T-helper 17 cell (primary cell): ENCODE results near the gene KIRREL3. TPM values are rescaled to one million over a fixed set of nuclear protein-coding genes. Genes with fewer than 3 reads are reported as not detected.

Experiments used
- ATAC-seq: fragments of 150-1000 bp; cut with Tn5 transposase; 2 replicates; pipeline ENCODE4 v1.10.0; 2021; ENCODE audit warnings: mild to moderate bottlenecking, moderate library complexity
- DNase-seq, 3 donors: peaks; one replicate each; pipeline versions ENCODE4 v3.0.0 to v3.0.0-alpha.2; 2020 to 2021
- H3K9me3 ChIP-seq: one replicate; pipeline ENCODE4 v1.7.0; 2013; ENCODE audit warnings: low read length, mild to moderate bottlenecking; ENCODE audit not compliant: control insufficient read depth, poor library complexity, severe bottlenecking
- H3K27ac Mint-ChIP-seq: one replicate; pipeline ENCODE4 v1.8.0; 2022; ENCODE audit warnings: mild to moderate bottlenecking, moderate library complexity, mixed read lengths
- H3K27me3 Mint-ChIP-seq: one replicate; pipeline ENCODE4 v1.8.0; 2022; ENCODE audit warnings: mixed read lengths
- H3K36me3 Mint-ChIP-seq: one replicate; pipeline ENCODE4 v1.8.0; 2022; ENCODE audit warnings: low read depth, mixed read lengths
- H3K4me1 Mint-ChIP-seq: one replicate; pipeline ENCODE4 v1.8.0; 2022; ENCODE audit warnings: mild to moderate bottlenecking, mixed read lengths
- H3K4me3 Mint-ChIP-seq: one replicate; pipeline ENCODE4 v1.8.0; 2022; ENCODE audit warnings: mild to moderate bottlenecking, moderate library complexity, mixed read lengths
- total RNA-seq, 4 donors: library from RNA in 2 of 4; stranded (reverse) in 2 of 4; gene quantifications; one replicate each; pipeline ENCODE4 v1.2.3 and lab custom pipeline; 2022 to 2026

Gene KIRREL3
- total RNA-seq, 2 donors from 2014 or later, result not detected

- Mint-ChIP-seq H3K4me3 (no peak overlapping the region), H3K4me1 (peaks cover 9% of the 10 kb centered on the region), H3K27ac (no peak overlapping the region), H3K27me3 (peaks cover 12% of the 10 kb centered on the region), H3K36me3 (peaks cover 3% of the 10 kb centered on the region)
- ATAC-seq (no peak), DNase-seq (no peak)
- no peaks in the 10 kb centered on the region for H3K9me3 ChIP-seq
Measured at GRCh38 chr11:126421271-126421671, 579.3 kb downstream of the KIRREL3 start.

GRCh38 chr11:126420698-126421256 lies 579.8 kb downstream of the KIRREL3 start:
- DNase-seq (no peak), ATAC-seq (no peak)
- Mint-ChIP-seq H3K27me3 (peaks cover 12% of the 10 kb centered on the region), H3K4me1 (peaks cover 12% of the 10 kb centered on the region), H3K4me3 (no peak overlapping the region), H3K27ac (no peak overlapping the region), H3K36me3 (peaks cover 3% of the 10 kb centered on the region)
- H3K9me3 ChIP-seq, result no peaks in the 10 kb centered on the region

- peaks cover 11% of the 10 kb centered on the region for H3K27me3 Mint-ChIP-seq
Measured at GRCh38 chr11:126419801-126420697, 580.5 kb downstream of the KIRREL3 start.

GRCh38 chr11:126418887-126419286 lies 581.7 kb downstream of the KIRREL3 start:
- no peaks in the 10 kb centered on the region for H3K9me3 ChIP-seq
- H3K4me3 Mint-ChIP-seq, result no peak overlapping the region
- no peak for ATAC-seq
- H3K27ac Mint-ChIP-seq, result no peak overlapping the region
- H3K36me3 Mint-ChIP-seq, result no peaks in the 10 kb centered on the region
- peaks cover 5% of the 10 kb centered on the region for H3K27me3 Mint-ChIP-seq
- DNase-seq, result no peak
- H3K4me1 Mint-ChIP-seq, result peaks cover 8% of the 10 kb centered on the region

More at GRCh38 chr11:126419801-126420697, 580.5 kb downstream of the KIRREL3 start:
- H3K9me3 ChIP-seq, result no peaks in the 10 kb centered on the region
- no peak overlapping the region for H3K27ac Mint-ChIP-seq
- no peak overlapping the region for H3K4me3 Mint-ChIP-seq
- DNase-seq (no peak), ATAC-seq (no peak)
- peaks cover 3% of the 10 kb centered on the region for H3K36me3 Mint-ChIP-seq
- peaks cover 11% of the 10 kb centered on the region for H3K4me1 Mint-ChIP-seq

- ATAC-seq (no peak), DNase-seq (no peak)
- peaks cover 8% of the 10 kb centered on the region for H3K4me1 Mint-ChIP-seq
- peak overlapping the region; percentile 8 for H3K27ac Mint-ChIP-seq
- peak overlapping the region; percentile 75 for H3K4me3 Mint-ChIP-seq
- H3K27me3 Mint-ChIP-seq, result no peaks in the 10 kb centered on the region
- H3K9me3 ChIP-seq, result no peaks in the 10 kb centered on the region
- no peaks in the 10 kb centered on the region for H3K36me3 Mint-ChIP-seq
Measured at GRCh38 chr11:126417091-126417862, 583.3 kb downstream of the KIRREL3 start.

- H3K4me1 Mint-ChIP-seq, result peaks cover 12% of the 10 kb centered on the region
- H3K27ac Mint-ChIP-seq, result no peak overlapping the region
- no peaks in the 10 kb centered on the region for H3K27me3 Mint-ChIP-seq
- peaks cover 3% of the 10 kb centered on the region for H3K36me3 Mint-ChIP-seq
- H3K9me3 ChIP-seq, result no peaks in the 10 kb centered on the region
- peak; percentile 32 to 45 (median 33) for DNase-seq
- peak; percentile 92 for ATAC-seq
- peak overlapping the region; percentile 75 for H3K4me3 Mint-ChIP-seq
Measured at GRCh38 chr11:126416542-126417090, 584.0 kb downstream of the KIRREL3 start.

- DNase-seq (no peak), ATAC-seq (no peak)
- no peaks in the 10 kb centered on the region for H3K27me3 Mint-ChIP-seq
- H3K9me3 ChIP-seq, result no peaks in the 10 kb centered on the region
- H3K4me1 Mint-ChIP-seq, result peaks cover 12% of the 10 kb centered on the region
- H3K36me3 Mint-ChIP-seq, result peaks cover 3% of the 10 kb centered on the region
- H3K27ac Mint-ChIP-seq, result no peak overlapping the region
- H3K4me3 Mint-ChIP-seq, result peak overlapping the region; percentile 63
Measured at GRCh38 chr11:126415669-126416420, 584.7 kb downstream of the KIRREL3 start.

- DNase-seq (no peak), ATAC-seq (no peak)
- H3K9me3 ChIP-seq, result no peaks in the 10 kb centered on the region
- H3K27ac Mint-ChIP-seq, result no peak overlapping the region
- H3K27me3 Mint-ChIP-seq, result no peaks in the 10 kb centered on the region
- H3K4me1 Mint-ChIP-seq, result peaks cover 13% of the 10 kb centered on the region
- no peak overlapping the region for H3K4me3 Mint-ChIP-seq
- peaks cover 3% of the 10 kb centered on the region for H3K36me3 Mint-ChIP-seq
Measured at GRCh38 chr11:126415128-126415527, 585.4 kb downstream of the KIRREL3 start.

- Mint-ChIP-seq H3K4me1 (peaks cover 11% of the 10 kb centered on the region), H3K27ac (peak overlapping the region; percentile 6), H3K4me3 (no peak overlapping the region), H3K36me3 (peaks cover 3% of the 10 kb centered on the region), H3K27me3 (no peaks in the 10 kb centered on the region)
- no peaks in the 10 kb centered on the region for H3K9me3 ChIP-seq
- DNase-seq (no peak), ATAC-seq (no peak)
Measured at GRCh38 chr11:126414615-126415014, 586.0 kb downstream of the KIRREL3 start.

- no peak for DNase-seq
- no peaks in the 10 kb centered on the region for H3K9me3 ChIP-seq
- H3K27me3 Mint-ChIP-seq, result no peaks in the 10 kb centered on the region
- H3K27ac Mint-ChIP-seq, result no peak overlapping the region
- H3K36me3 Mint-ChIP-seq, result peaks cover 7% of the 10 kb centered on the region
- peaks cover 11% of the 10 kb centered on the region for H3K4me1 Mint-ChIP-seq
- ATAC-seq, result no peak
- H3K4me3 Mint-ChIP-seq, result no peak overlapping the region
Measured at GRCh38 chr11:126413843-126414405, 586.6 kb downstream of the KIRREL3 start.

GRCh38 chr11:126413426-126413825 lies 587.1 kb downstream of the KIRREL3 start:
- no peak overlapping the region for H3K27ac Mint-ChIP-seq
- ATAC-seq (no peak), DNase-seq (no peak)
- H3K27me3 Mint-ChIP-seq, result no peaks in the 10 kb centered on the region
- H3K9me3 ChIP-seq, result no peaks in the 10 kb centered on the region
- H3K4me1 Mint-ChIP-seq, result peaks cover 11% of the 10 kb centered on the region
- H3K36me3 Mint-ChIP-seq, result peaks cover 8% of the 10 kb centered on the region
- no peak overlapping the region for H3K4me3 Mint-ChIP-seq

- Mint-ChIP-seq H3K36me3 (peaks cover 8% of the 10 kb centered on the region), H3K27ac (no peak overlapping the region), H3K4me3 (no peak overlapping the region), H3K27me3 (no peaks in the 10 kb centered on the region), H3K4me1 (peaks cover 11% of the 10 kb centered on the region)
- ATAC-seq, result no peak
- no peak for DNase-seq
- no peaks in the 10 kb centered on the region for H3K9me3 ChIP-seq
Measured at GRCh38 chr11:126411971-126412381, 588.6 kb downstream of the KIRREL3 start.
